CD4-positive, CD25-positive, alpha-beta regulatory T cell (primary cell): ENCODE data around the gene CILP. TPM values are rescaled to one million over a fixed set of nuclear protein-coding genes. Genes with fewer than 3 reads are reported as not detected.

Experiments
- ATAC-seq, 2 donors: fragments of 150-1000 bp; cut with Tn5 transposase; one replicate each; pipeline ENCODE4 v1.10.0; 2021; ENCODE audit warnings: low read depth in 2 of 2, moderate number of reproducible peaks in 2 of 2, moderate library complexity in 1 of 2
- DNase-seq, 3 donors: peaks; one replicate each; pipeline versions ENCODE4 v3.0.0 to v3.0.0-alpha.2; 2012 to 2022; ENCODE audit warnings: mixed read lengths in 1 of 3
- H3K27ac ChIP-seq: one replicate; pipeline ENCODE4 v1.7.0; 2013; ENCODE audit warnings: mild to moderate bottlenecking, low read length; ENCODE audit not compliant: insufficient read depth, poor library complexity, severe bottlenecking
- H3K27me3 ChIP-seq: one replicate; pipeline ENCODE4 v1.7.0; 2013; ENCODE audit warnings: low read length; ENCODE audit not compliant: control insufficient read depth, insufficient read depth
- H3K36me3 ChIP-seq: one replicate; pipeline ENCODE4 v1.7.0; 2013; ENCODE audit warnings: mild to moderate bottlenecking, low read length, moderate library complexity; ENCODE audit not compliant: control insufficient read depth, insufficient read depth
- H3K4me1 ChIP-seq: 2 replicates; pipeline ENCODE4 v1.7.0; 2013; ENCODE audit warnings: mild to moderate bottlenecking, low read length; ENCODE audit not compliant: insufficient read depth, control insufficient read depth, poor library complexity, severe bottlenecking
- H3K4me3 ChIP-seq: one replicate; pipeline ENCODE4 v1.7.0; 2013; ENCODE audit warnings: low read depth, mild to moderate bottlenecking, low read length, moderate library complexity
- H3K9me3 ChIP-seq, 2 experiments: 1 replicate in 1 of 2; 2 replicates in 1 of 2; pipeline ENCODE4 v1.7.0; 2013; ENCODE audit warnings: low read length in 2 of 2, mild to moderate bottlenecking in 1 of 2, moderate library complexity in 1 of 2; ENCODE audit not compliant: control insufficient read depth in 2 of 2
- H3K27ac Mint-ChIP-seq, 3 donors: one replicate each; pipeline ENCODE4 v1.8.0; 2020 to 2022; ENCODE audit warnings: mild to moderate bottlenecking in 3 of 3, mixed read lengths in 3 of 3, moderate library complexity in 2 of 3
- H3K27me3 Mint-ChIP-seq: one replicate; pipeline ENCODE4 v1.8.0; 2022; ENCODE audit warnings: mild to moderate bottlenecking, mixed read lengths
- H3K36me3 Mint-ChIP-seq: one replicate; pipeline ENCODE4 v1.8.0; 2020; ENCODE audit warnings: mixed read lengths
- H3K4me1 Mint-ChIP-seq, 4 donors: one replicate each; pipeline ENCODE4 v1.8.0; 2020 to 2022; ENCODE audit warnings: mixed read lengths in 4 of 4, mild to moderate bottlenecking in 1 of 4
- H3K4me3 Mint-ChIP-seq, 4 donors: one replicate each; pipeline ENCODE4 v1.8.0; 2020 to 2022; ENCODE audit warnings: mild to moderate bottlenecking in 4 of 4, mixed read lengths in 4 of 4, moderate library complexity in 3 of 4
- H3K9me3 Mint-ChIP-seq, 7 donors: one replicate each; pipeline ENCODE4 v1.8.0; 2020 to 2022; ENCODE audit warnings: mixed read lengths in 7 of 7, mild to moderate bottlenecking in 3 of 7, moderate library complexity in 2 of 7
- polyA plus RNA-seq, 4 donors: library from polyadenylated mRNA; unstranded; fragments of 300-500 nt; fragmentation: Illumina TruSeq; gene quantifications; one replicate each; pipeline ENCODE4 v1.2.3, GENCODE V29; 2021
- total RNA-seq: library from RNA; stranded (reverse); gene quantifications from one replicate; pipeline ENCODE4 v1.2.3, GENCODE V29; 2022

CILP gene
- total and polyA plus RNA-seq, 5 donors from 2014 or later, result 0.52 TPM; not detected in 4

DNA sequence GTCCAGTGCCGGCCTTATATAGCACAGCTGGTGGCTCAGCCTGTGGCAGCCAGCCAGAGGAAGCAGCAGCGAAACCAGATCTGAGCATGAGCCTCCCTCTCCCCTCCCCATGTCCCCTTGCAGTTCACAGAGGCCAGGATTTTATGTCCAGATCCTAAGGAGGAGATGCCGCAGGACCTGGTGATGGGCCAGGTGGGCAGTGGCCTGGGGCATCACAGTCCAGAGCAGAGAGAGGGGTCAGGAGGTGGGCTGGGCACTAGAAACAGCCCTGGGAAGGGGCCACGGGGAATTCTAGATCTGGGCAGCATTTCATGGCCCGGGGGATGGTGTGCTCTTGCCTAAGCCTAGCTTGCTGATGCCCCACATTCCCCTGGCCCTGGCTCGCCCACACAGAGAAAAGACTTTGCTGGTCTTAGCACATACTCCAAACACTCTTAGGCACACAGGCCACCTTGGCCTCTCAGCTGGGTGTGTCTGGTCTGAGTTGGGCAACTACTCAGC, 259 bp upstream of the CILP start:
- ATAC-seq, result no peak
- peaks cover 0 to 4% (median under 1%) of the 10 kb centered on the region in 4 donors for H3K4me1 Mint-ChIP-seq

DNA sequence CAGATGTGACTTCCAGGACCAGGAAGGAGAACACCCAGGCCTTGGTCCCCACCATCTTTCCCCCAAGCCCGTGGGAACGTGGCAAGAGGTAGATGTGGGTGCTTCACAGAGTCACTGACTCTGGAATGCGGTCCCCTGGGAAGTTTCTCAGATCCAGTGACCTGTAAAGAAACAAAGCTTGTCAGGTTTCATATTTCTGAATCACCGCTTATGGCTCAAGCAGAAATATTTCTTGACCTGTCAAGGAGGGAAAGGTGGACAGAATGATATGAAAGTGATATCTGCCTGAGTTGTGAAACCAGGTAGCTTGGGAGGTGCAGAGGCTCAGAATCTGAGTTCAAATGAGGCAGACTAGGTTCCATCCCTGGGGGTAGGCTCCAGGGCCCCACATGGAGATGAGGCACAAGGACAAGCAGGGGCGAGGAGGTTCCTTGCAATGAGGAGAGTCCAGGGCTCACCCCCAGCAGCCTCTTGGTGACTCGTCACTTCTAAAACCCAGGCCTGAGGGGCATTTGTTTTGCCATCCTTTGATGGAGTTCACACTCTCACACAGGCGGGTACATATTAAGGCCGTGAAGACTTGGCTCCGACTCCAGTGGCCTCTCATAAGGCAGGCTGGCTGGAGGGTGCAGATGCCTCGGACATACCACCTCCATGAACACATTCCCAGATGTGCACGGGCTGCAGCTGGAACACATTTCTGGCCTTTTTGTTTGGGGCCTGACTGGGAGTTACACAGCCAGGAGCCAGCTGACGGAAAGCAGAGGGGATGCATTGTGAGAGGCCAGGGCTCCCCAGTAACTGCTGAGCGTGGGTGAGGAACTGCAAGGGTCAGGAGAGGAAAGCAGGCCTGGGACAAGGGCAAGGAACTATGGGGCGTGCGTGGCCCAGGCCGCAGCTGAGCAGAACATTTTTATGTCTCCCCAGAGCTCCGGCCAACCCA, 1.3 kb downstream of the CILP start:
- Mint-ChIP-seq H3K4me1 (peaks cover 0 to 4% (median under 1%) of the 10 kb centered on the region in 4 donors), H3K27me3 (no peaks in the 10 kb centered on the region)
- ATAC-seq, result no peak

More for the DNA sequence above, 259 bp upstream of the CILP start:
- Mint-ChIP-seq H3K9me3 (no peaks in the 10 kb centered on the region), H3K4me3 (no peak overlapping the region), H3K27me3 (no peaks in the 10 kb centered on the region), H3K36me3 (no peaks in the 10 kb centered on the region), H3K27ac (no peak overlapping the region)
- no peaks in the 10 kb centered on the region for H3K4me1 ChIP-seq
- no peak overlapping the region for H3K4me3 ChIP-seq
- H3K36me3 ChIP-seq, result no peaks in the 10 kb centered on the region
- no peak for DNase-seq
- no peaks in the 10 kb centered on the region for H3K27me3 ChIP-seq
- H3K27ac ChIP-seq, result no peak overlapping the region
- H3K9me3 ChIP-seq, result no peaks in the 10 kb centered on the region

DNA sequence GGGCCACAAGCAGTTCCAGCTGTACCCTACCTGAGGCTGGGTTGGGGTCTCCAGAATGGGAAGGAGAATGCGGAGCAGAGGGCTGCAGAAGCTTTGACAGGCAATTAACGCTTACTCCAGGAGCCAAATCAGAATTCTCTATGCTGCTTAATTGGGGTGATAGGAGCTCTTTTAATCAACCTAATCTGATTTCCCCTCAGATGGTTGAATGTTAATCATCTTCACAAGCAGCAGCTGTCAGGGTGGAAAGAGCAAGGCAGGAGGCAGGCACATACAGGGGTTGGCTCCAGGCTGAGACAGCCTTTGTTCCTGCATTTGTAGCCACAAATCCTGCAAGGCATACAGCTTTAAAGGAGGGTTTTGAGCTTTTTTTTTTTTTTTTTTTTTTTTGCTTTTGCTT, 2.6 kb downstream of the CILP start:
- H3K27me3 Mint-ChIP-seq, result peaks cover 5% of the 10 kb centered on the region
- no peak overlapping the region for H3K4me3 ChIP-seq
- H3K4me3 Mint-ChIP-seq, result no peak overlapping the region

More for the DNA sequence above, 1.3 kb downstream of the CILP start:
- no peak for DNase-seq
- no peak overlapping the region for H3K4me3 Mint-ChIP-seq
- Histone ChIP-seq H3K9me3 (no peaks in the 10 kb centered on the region), H3K36me3 (no peaks in the 10 kb centered on the region), H3K4me3 (no peak overlapping the region), H3K27ac (no peak overlapping the region), H3K27me3 (no peaks in the 10 kb centered on the region), H3K4me1 (no peaks in the 10 kb centered on the region)
- H3K27ac Mint-ChIP-seq, result no peak overlapping the region
- H3K9me3 Mint-ChIP-seq, result no peaks in the 10 kb centered on the region
- no peaks in the 10 kb centered on the region for H3K36me3 Mint-ChIP-seq

GRCh38 chr15:65207280-65207840, 3.9 kb downstream of the CILP start:
- Histone ChIP-seq H3K36me3 (no peaks in the 10 kb centered on the region), H3K4me3 (no peak overlapping the region), H3K27me3 (no peaks in the 10 kb centered on the region), H3K4me1 (no peaks in the 10 kb centered on the region), H3K9me3 (no peaks in the 10 kb centered on the region), H3K27ac (no peak overlapping the region)
- peaks cover 10% of the 10 kb centered on the region for H3K27me3 Mint-ChIP-seq
- H3K4me1 Mint-ChIP-seq, result peaks cover 0 to 4% (median 0%) of the 10 kb centered on the region in 4 donors
- H3K36me3 Mint-ChIP-seq, result no peaks in the 10 kb centered on the region
- no peak for DNase-seq
- ATAC-seq, result no peak
- H3K27ac Mint-ChIP-seq, result no peak overlapping the region
- H3K9me3 Mint-ChIP-seq, result no peaks in the 10 kb centered on the region
- no peak overlapping the region for H3K4me3 Mint-ChIP-seq

More for the DNA sequence above, 2.6 kb downstream of the CILP start:
- no peaks in the 10 kb centered on the region for H3K9me3 ChIP-seq
- ATAC-seq (no peak), DNase-seq (no peak)
- H3K36me3 ChIP-seq, result no peaks in the 10 kb centered on the region
- no peak overlapping the region for H3K27ac ChIP-seq
- peaks cover 0 to 4% (median under 1%) of the 10 kb centered on the region in 4 donors for H3K4me1 Mint-ChIP-seq
- H3K36me3 Mint-ChIP-seq, result no peaks in the 10 kb centered on the region
- H3K27ac Mint-ChIP-seq, result no peak overlapping the region
- H3K4me1 ChIP-seq, result no peaks in the 10 kb centered on the region
- no peaks in the 10 kb centered on the region for H3K27me3 ChIP-seq
- no peaks in the 10 kb centered on the region for H3K9me3 Mint-ChIP-seq

DNA sequence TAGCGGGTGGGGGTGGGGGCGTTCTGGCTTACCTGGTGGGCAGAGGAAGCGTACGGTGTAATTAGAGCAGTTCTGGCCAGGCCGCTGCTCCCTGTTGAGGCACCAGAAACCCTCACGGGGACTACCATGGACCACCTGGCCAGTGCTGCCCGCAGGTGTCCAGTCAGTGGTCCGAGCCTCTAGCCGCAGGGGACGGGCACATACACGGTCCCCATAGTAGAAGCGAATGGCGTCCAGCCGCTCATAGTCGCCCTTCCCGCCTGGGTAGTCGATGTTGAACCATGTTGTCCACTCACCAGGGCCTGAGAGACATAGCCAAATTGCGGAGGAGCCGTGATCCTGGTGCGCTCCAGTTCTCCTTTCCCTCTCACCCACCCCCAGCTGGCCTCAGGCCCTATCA, 4.5 kb downstream of the CILP start:
- H3K36me3 Mint-ChIP-seq, result no peaks in the 10 kb centered on the region
- H3K4me3 ChIP-seq, result no peak overlapping the region
- H3K27ac ChIP-seq, result no peak overlapping the region
- H3K4me1 Mint-ChIP-seq, result no peaks in the 10 kb centered on the region
- H3K27me3 ChIP-seq, result no peaks in the 10 kb centered on the region
- no peaks in the 10 kb centered on the region for H3K9me3 ChIP-seq
- no peaks in the 10 kb centered on the region for H3K4me1 ChIP-seq
- no peak for ATAC-seq
- no peaks in the 10 kb centered on the region for H3K36me3 ChIP-seq
- H3K27me3 Mint-ChIP-seq, result peaks cover 10% of the 10 kb centered on the region
- H3K27ac Mint-ChIP-seq, result no peak overlapping the region
- no peaks in the 10 kb centered on the region for H3K9me3 Mint-ChIP-seq
- H3K4me3 Mint-ChIP-seq, result no peak overlapping the region
- no peak for DNase-seq

- H3K9me3 ChIP-seq, result no peaks in the 10 kb centered on the region
- no peaks in the 10 kb centered on the region for H3K36me3 ChIP-seq
- H3K4me1 Mint-ChIP-seq, result no peaks in the 10 kb centered on the region
- H3K27me3 ChIP-seq, result no peaks in the 10 kb centered on the region
- no peaks in the 10 kb centered on the region for H3K4me1 ChIP-seq
- no peak overlapping the region for H3K4me3 Mint-ChIP-seq
- H3K4me3 ChIP-seq, result no peak overlapping the region
- ATAC-seq, result no peak
- H3K9me3 Mint-ChIP-seq, result no peaks in the 10 kb centered on the region
- peaks cover 10% of the 10 kb centered on the region for H3K27me3 Mint-ChIP-seq
- H3K36me3 Mint-ChIP-seq, result no peaks in the 10 kb centered on the region
- DNase-seq, result no peak
- no peak overlapping the region for H3K27ac Mint-ChIP-seq
- no peak overlapping the region for H3K27ac ChIP-seq
These were observed 6.2 kb downstream of the CILP start for GRCh38 chr15:65204931-65205660.

GRCh38 chr15:65204236-65204930, 6.9 kb downstream of the CILP start:
- Mint-ChIP-seq H3K4me1 (no peaks in the 10 kb centered on the region), H3K4me3 (no peak overlapping the region), H3K27ac (no peak overlapping the region), H3K9me3 (no peaks in the 10 kb centered on the region), H3K27me3 (peaks cover 10% of the 10 kb centered on the region), H3K36me3 (no peaks in the 10 kb centered on the region)
- no peak overlapping the region for H3K4me3 ChIP-seq
- H3K27me3 ChIP-seq, result no peaks in the 10 kb centered on the region
- no peak overlapping the region for H3K27ac ChIP-seq
- H3K36me3 ChIP-seq, result no peaks in the 10 kb centered on the region
- ATAC-seq, result no peak
- H3K4me1 ChIP-seq, result no peaks in the 10 kb centered on the region
- no peaks in the 10 kb centered on the region for H3K9me3 ChIP-seq
- no peak for DNase-seq
